Tibial nerve (tissue), 4 donors: ENCODE data around the gene CHRNA4. TPM values are rescaled to one million over a fixed set of nuclear protein-coding genes. Genes with fewer than 3 reads are reported as not detected.
A peak's percentile ranks its signal among the peaks of the same experiment; 100 is the strongest.
"Not testable (repeated sequence)": the region's sequence is repeated elsewhere in the genome, so short reads cannot be mapped to it uniquely, and the experiment has no call there.

Experiments used
- DNase-seq, 2 donors: peaks; one replicate each; pipeline ENCODE4 v3.0.0-alpha.2; 2019; ENCODE audit warnings: low spot score in 2 of 2
- H3K27ac ChIP-seq, 4 donors: fragments of 200-600 bp; sonication (generic) in 3 of 4; one replicate each; pipeline ENCODE4 v1.5.1; 2017 to 2019; ENCODE audit warnings: mild to moderate bottlenecking in 1 of 4
- H3K27me3 ChIP-seq, 2 donors: fragments of 200-600 bp; sonication (generic) in 1 of 2; one replicate each; pipeline versions ENCODE4 v1.5.1 to v1.6.0; 2017 to 2019
- H3K36me3 ChIP-seq, 3 donors: fragments of 200-600 bp; sonication (generic); one replicate each; pipeline ENCODE4 v1.5.1; 2018 to 2019
- H3K4me1 ChIP-seq, 4 donors: fragments of 200-600 bp; sonication (generic) in 3 of 4; one replicate each; pipeline ENCODE4 v1.5.1; 2017 to 2019
- H3K4me3 ChIP-seq, 4 donors: fragments of 200-600 bp; sonication (generic) in 3 of 4; one replicate each; pipeline ENCODE4 v1.5.1; 2017 to 2019; ENCODE audit warnings: mild to moderate bottlenecking in 1 of 4, moderate library complexity in 1 of 4
- H3K9me3 ChIP-seq, 4 donors: fragments of 200-600 bp; sonication (generic) in 3 of 4; one replicate each; pipeline ENCODE4 v1.5.1; 2017 to 2019
- EP300 ChIP-seq, 2 donors: sonication (generic); formaldehyde crosslinking; IDR thresholded peaks; one replicate each; pipeline ENCODE4 v1.6.1; 2017; ENCODE audit warnings: antibody characterized with exemption in 2 of 2, mild to moderate bottlenecking in 1 of 2
- POLR2A ChIP-seq, 2 donors: fragments of 450-650 bp; IDR thresholded peaks; one replicate each; pipeline ENCODE4 v1.6.1; 2017; ENCODE audit warnings: antibody characterized with exemption in 2 of 2, mild to moderate bottlenecking in 2 of 2, moderate library complexity in 2 of 2
- WGBS, 2 donors: methylation state at CpG; one replicate each; pipeline ENCODE4 v1.1.5; 2018; 5-methylcytosine and 5-hydroxymethylcytosine counted together
- total RNA-seq, 4 donors: library from RNA; depleted of rRNA; stranded (reverse); fragments of >200 nt; gene quantifications; one replicate each; pipeline ENCODE4 v1.1.0, GENCODE V29; 2016
- TF ChIP-seq, protein P1 (sequence below), 5 experiments: fragments of 200-600 bp in 3 of 5; fragments of 450-650 bp in 2 of 5; sonication (generic) in 3 of 5; IDR thresholded peaks; one replicate each; pipeline ENCODE4 v1.5.1; 2016 to 2019; ENCODE audit warnings: antibody characterized with exemption in 5 of 5, mild to moderate bottlenecking in 3 of 5, moderate library complexity in 2 of 5

CHRNA4 gene
- total RNA-seq, 4 donors from 2014 or later, result 0.20 to 1.5 TPM; not detected in 2

DNA sequence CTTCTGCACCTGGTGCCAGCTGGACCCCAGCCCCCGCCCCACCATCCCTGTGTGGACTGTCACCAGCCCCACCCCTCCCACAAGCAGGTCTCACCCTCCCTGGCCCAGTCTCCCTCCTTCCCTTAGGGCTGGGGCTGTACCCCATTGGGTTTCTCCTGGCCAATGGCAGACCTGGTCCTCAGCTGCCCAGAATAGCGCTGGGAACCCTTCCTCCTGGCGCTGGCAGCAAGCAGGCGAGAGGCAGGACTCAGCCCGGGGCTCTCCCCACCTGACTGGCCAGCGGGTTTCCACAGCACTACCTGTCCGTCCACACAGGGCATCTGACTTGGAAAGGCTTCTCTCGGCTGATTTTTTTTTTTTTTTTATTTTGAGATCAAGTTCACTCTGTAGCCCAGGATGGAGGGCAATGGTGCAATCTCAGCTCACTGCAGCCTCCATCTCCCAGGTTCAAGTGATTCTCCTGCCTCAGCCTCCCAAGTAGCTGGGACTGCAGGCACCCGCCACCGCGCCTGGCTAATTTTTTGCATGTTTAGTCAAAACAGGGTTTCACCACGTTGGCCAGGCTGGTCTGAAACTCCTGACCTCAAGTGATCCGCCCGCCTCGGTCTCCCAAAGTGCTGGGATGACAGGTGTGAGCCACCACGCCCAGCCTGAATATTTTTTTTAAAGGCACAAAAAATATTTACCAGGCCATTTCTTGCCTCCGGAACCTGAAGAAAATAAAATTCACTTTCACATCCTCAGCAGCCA, 21.6 kb upstream of the CHRNA4 start:
- TF ChIP-seq POLR2A (IDR thresholded peaks at IDR 0.05), result no peak
- no peak for TF ChIP-seq EP300 (IDR thresholded peaks at IDR 0.05)
- TF ChIP-seq, protein P1, sequence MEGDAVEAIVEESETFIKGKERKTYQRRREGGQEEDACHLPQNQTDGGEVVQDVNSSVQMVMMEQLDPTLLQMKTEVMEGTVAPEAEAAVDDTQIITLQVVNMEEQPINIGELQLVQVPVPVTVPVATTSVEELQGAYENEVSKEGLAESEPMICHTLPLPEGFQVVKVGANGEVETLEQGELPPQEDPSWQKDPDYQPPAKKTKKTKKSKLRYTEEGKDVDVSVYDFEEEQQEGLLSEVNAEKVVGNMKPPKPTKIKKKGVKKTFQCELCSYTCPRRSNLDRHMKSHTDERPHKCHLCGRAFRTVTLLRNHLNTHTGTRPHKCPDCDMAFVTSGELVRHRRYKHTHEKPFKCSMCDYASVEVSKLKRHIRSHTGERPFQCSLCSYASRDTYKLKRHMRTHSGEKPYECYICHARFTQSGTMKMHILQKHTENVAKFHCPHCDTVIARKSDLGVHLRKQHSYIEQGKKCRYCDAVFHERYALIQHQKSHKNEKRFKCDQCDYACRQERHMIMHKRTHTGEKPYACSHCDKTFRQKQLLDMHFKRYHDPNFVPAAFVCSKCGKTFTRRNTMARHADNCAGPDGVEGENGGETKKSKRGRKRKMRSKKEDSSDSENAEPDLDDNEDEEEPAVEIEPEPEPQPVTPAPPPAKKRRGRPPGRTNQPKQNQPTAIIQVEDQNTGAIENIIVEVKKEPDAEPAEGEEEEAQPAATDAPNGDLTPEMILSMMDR (IDR thresholded peaks at IDR 0.05), result no peak
- DNase-seq, result no peak
- 71 to 73% methylated on average over 16 to 17 of the region's 17 CpGs for WGBS, 2 donors
- H3K9me3 ChIP-seq, result peaks cover 0 to 29% (median 0%) of the 10 kb centered on the region in 4 donors
- H3K4me3 ChIP-seq, result no peak overlapping the region
- H3K36me3 ChIP-seq, result no peaks in the 10 kb centered on the region
- peaks cover 0 to 3% (median 0%) of the 10 kb centered on the region in 4 donors for H3K4me1 ChIP-seq
- peaks cover 0 to 48% of the 10 kb centered on the region in 2 donors for H3K27me3 ChIP-seq
- no peak overlapping the region for H3K27ac ChIP-seq

DNA sequence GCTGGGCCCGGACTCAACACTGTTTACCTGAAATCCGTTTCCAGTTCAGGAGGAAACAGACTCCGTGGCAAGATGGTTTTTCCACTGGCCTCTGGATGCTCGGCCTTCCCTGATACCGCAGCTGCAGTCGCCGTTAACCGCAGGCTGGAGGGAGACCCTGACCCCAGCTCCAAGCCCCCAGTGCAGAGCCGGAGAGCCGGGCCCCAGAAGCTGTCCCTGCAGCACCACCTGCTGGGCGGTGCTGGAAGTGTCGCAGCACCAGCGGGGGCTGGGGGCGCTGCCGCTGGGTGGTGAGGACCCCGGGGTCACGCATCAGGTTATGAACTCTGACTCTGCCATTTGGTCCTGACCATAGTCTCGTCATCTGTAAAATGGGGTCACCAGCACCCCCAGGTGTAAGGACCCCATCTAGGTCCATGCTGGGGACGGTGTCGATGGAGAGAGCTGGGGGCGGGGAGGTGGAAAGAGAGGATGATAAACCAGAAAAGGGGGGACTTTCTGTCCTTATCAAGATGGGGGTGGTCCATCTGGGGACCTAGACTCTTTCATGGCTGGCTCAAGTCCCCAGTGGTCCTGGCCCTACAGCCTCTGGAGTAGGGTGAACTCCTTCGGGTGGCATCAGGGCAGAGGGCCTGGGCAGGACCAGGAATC, 20.8 kb upstream of the CHRNA4 start:
- peaks cover 0 to 56% of the 10 kb centered on the region in 2 donors for H3K27me3 ChIP-seq
- H3K4me3 ChIP-seq, result no peak overlapping the region
- TF ChIP-seq POLR2A (IDR thresholded peaks at IDR 0.05) (no peak), EP300 (IDR thresholded peaks at IDR 0.05) (no peak)
- TF ChIP-seq, protein P1 (IDR thresholded peaks at IDR 0.05), result peak; percentile 65 to 82 (median 72)
- H3K36me3 ChIP-seq, result no peaks in the 10 kb centered on the region
- peaks cover 0 to 3% (median 0%) of the 10 kb centered on the region in 4 donors for H3K4me1 ChIP-seq
- 22 to 23% methylated on average over 20 to 22 of the region's 22 CpGs for WGBS, 2 donors
- peaks cover 0 to 26% (median 0%) of the 10 kb centered on the region in 4 donors for H3K9me3 ChIP-seq
- DNase-seq, result no peak
- no peak overlapping the region for H3K27ac ChIP-seq

DNA sequence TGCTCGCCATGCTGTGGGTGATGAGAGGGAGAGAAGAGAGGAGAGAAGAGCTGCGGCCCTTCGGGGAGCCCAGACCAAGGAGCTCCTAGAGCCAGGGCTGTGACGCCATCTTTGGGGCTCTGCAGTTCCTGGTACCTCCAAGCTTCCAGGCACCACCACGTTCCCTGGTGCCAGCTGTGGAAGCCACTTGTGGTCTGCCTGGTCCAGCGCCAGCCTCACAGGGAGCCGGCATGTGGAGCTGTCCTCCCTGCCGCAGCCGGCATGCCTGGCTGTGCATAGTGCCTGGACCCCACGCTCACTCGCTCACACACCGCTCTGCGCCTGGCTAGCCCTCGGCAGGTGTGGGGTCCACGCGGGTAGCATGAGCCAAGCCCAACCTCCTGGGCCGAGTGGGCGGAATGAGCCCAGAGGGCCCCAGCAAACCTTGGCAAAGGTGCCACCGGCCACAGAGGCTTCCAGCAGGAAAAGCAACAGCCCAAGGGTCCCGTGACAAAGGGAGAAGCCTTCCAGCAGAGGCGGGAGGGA, 19.3 kb upstream of the CHRNA4 start:
- WGBS, 2 donors, result 87 to 90% methylated on average over 20 of the region's 21 CpGs
- TF ChIP-seq, protein P1 (IDR thresholded peaks at IDR 0.05), result no peak
- no peak for TF ChIP-seq EP300 (IDR thresholded peaks at IDR 0.05)
- no peak for TF ChIP-seq POLR2A (IDR thresholded peaks at IDR 0.05)
- Histone ChIP-seq H3K27me3 (peaks cover 0 to 70% of the 10 kb centered on the region in 2 donors), H3K4me3 (no peak overlapping the region), H3K36me3 (no peaks in the 10 kb centered on the region), H3K9me3 (peaks cover 0 to 11% (median 0%) of the 10 kb centered on the region in 4 donors), H3K27ac (no peak overlapping the region), H3K4me1 (peaks cover 0 to 3% (median 0%) of the 10 kb centered on the region in 4 donors)
- DNase-seq, result no peak

DNA sequence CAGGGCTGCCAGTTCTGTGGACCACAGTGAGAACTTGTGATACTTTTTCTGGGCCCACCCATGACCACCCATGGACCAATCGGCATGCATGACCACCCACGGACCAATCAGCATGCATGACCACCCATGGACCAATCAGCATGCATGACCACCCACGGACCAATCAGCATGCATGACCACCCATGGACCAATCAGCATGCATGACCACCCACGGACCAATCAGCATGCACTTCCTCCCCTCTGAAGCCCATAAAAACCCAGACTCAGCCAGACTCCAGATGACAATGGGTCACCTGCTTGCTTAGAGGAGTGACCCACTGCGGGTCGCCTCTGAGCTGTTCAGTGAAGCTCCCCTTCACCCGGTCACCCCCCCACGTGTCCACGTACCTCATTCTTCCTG, 18.7 kb upstream of the CHRNA4 start:
- DNase-seq, H3K9me3 ChIP-seq, H3K36me3 ChIP-seq, H3K27ac ChIP-seq, H3K4me3 ChIP-seq, H3K4me1 ChIP-seq: not testable (repeated sequence)
- H3K27me3 ChIP-seq, result peaks cover 0 to 76% of the 10 kb centered on the region in 2 donors
- WGBS, 2 donors, result 90% methylated on average over 9 of the region's 9 CpGs

DNA sequence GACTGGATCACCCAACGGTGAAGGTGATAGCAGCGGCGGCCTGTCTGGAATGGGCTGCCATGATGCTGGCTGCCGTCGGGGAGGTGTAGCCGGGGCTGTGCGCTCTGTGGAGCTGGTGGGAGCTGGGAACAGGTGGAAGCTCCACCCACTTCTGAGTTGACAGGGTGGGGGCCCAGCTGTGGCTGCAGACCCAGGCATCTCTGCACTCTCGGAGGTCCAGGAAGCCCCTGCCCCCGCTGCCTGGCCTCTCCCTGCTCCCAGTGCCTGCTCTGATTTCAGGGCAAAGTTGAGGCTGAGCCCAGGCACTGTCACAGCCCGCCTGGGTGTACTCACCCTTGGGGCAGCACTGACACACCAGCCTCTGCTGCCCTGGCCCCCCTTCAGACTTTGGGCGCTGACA, 18.1 kb upstream of the CHRNA4 start:
- H3K9me3 ChIP-seq, result peaks cover 0 to 2% (median 0%) of the 10 kb centered on the region in 4 donors
- 68 to 80% methylated on average over 9 to 10 of the region's 11 CpGs for WGBS, 2 donors
- no peak for TF ChIP-seq EP300 (IDR thresholded peaks at IDR 0.05)
- TF ChIP-seq, protein P1 (IDR thresholded peaks at IDR 0.05), result no peak
- TF ChIP-seq POLR2A (IDR thresholded peaks at IDR 0.05), result no peak
- no peak overlapping the region for H3K4me3 ChIP-seq
- no peak for DNase-seq
- peaks cover 0 to 81% of the 10 kb centered on the region in 2 donors for H3K27me3 ChIP-seq
- H3K27ac ChIP-seq, result no peak overlapping the region
- peaks cover 0 to 3% (median 0%) of the 10 kb centered on the region in 4 donors for H3K4me1 ChIP-seq
- H3K36me3 ChIP-seq, result no peaks in the 10 kb centered on the region
